HG02759 (cell line): ENCODE data around the gene PGPEP1.
"Not testable (repeated sequence)": the region's sequence is repeated elsewhere in the genome, so short reads cannot be mapped to it uniquely, and the experiment has no call there.

Experiments
- ATAC-seq: cut with Tn5 transposase; IDR thresholded peaks from one replicate; pipeline ENCODE4 v1.9.1; 2021; ENCODE audit warnings: mild to moderate bottlenecking, moderate library complexity; ENCODE audit not compliant: unreplicated experiment

Gene PGPEP1

DNA sequence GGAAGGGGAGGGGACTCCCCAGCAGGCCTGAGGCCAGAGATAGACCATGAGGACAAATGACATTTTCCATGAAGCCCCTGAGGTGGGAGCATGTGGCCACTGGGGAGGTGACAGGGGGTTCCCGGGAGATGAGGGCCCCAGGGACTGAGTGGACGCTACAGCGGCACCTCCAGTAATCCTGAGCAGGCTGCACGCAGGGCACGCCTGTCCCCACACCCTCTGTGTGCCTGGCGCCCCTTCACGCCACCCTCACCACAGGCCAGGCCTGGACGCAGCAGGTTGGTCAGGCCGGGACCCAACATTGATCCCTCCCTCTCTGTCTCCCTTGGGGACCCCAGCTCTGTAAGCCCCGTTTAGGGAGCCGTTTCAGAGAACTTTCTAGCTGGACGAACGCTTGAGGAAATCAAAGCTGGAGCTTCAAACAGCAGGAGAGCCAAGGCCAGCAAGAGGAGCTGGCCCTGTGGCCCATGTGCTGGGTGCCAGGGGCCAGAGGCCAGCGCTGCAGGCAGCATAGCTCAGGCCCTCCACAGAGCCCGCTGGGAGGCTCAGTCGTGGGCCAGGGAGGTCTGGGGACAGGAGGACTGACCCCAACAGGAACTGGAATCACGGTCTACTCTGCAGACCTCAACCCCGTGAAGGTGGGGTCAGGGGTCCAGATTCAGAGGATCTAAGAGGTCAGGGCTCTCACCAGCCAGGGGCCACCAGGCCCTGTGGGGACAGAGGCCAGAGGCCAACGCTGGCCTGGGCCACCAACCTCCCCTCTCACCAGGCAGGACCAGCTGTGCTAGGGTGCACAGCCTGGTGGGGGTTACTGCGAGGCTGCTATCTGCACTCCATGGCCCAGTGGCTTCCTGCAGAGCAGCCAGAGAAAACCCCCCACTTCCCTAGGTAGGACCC lies 32.1 kb upstream of the PGPEP1 start:
- no peak for ATAC-seq

DNA sequence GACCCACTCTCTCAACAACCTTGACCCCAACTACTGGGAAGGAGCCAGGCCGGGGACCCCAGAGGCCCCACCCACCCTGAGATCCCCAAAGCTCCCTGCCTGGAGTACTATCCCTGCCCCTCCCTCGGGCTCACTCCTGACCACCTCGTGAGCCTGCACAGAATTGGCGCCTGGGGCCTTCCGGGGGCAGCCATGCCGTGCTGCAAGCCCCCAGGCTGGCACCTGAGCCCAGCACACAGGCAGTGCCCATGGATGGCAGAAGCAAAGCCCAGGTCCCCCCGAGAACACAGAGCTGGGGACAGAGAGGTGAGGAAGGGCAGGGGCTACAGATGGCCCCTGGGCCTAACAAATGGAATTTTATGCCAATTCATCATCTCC lies 31.5 kb upstream of the PGPEP1 start:
- no peak for ATAC-seq

DNA sequence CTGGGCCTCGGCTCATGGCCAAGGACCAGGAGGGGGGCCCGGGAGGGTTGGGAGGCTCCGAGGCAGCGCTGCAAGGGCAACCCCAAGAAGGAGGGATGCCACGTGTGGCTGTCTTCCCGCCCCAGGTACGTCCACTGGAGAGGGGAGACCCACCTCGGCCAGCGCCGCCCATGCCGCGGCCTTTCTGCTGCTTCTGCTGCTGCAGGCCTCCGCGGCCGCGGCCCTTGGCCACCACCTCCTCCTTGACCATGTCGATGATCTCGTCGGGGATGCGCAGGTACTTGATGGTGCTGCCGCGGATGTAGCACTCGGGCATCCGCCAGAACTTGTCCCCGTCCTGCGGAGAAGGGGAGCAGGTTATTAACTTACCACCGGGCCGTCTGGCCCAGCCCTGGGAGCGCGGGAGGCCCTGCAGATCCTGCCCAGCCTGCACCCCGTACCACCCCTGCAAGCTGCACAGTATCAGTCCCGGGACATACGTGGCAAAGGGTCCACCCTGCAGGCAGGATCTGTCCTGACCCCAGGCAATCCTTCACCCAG lies 30.8 kb upstream of the PGPEP1 start:
- ATAC-seq = no peak

DNA sequence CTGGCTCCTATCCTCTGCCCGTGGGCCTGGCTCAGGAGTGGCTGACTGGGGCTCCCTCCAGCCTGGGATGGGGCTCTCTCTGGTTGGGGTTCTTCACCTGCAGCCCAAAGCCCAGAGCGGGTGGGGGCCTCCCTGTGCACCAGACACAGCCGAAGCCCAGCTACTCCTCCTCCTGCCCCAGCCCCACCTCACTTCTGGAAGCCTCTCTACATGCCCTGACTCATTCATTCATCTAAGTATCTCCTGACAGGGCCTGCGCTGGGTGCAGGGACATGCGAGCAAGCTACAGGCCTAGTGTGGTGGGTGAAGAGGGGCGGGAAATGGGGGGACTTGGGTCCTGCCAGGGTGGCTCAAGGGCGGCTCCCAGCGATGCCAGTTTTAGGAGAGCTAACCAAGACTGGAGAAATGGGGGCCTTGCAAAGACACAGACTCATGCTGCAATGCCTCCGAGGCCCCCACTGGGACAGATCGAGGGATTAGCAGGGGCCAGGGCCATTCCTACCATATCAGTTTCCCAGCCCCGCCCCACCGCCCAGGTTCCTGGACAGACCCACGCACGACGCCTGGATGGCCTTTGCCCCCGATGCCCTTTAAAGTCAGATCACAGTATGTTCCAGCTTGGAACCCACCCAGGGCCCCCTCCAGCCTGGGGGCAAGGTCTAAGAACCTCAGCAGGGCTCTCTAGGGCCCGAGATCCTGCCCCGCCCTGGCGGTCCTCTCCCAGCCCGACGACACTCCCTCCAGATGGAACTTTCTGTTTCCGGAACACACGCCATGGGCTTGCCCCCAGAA lies 30.1 kb upstream of the PGPEP1 start:
- no peak for ATAC-seq

DNA sequence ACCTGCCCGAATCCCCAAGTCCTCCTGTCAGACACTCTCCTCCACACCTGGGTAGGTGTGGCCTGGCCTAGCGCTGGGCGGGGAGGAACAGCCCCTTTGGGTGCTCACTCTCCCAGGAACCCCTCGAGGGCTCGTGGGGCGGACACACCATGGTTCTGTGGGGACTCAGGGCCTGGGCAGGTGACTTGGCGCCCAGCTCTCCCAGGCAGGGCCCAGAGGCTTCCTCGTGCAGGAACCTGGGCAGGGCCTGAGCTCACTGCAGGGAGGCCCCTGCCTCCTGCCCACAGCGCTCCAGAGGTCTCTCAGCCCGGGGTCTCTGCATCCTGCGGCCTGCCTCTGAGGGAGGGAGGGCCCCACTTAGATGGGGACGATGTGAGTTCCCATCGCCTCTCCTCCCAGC lies 29.4 kb upstream of the PGPEP1 start:
- ATAC-seq = no peak

DNA sequence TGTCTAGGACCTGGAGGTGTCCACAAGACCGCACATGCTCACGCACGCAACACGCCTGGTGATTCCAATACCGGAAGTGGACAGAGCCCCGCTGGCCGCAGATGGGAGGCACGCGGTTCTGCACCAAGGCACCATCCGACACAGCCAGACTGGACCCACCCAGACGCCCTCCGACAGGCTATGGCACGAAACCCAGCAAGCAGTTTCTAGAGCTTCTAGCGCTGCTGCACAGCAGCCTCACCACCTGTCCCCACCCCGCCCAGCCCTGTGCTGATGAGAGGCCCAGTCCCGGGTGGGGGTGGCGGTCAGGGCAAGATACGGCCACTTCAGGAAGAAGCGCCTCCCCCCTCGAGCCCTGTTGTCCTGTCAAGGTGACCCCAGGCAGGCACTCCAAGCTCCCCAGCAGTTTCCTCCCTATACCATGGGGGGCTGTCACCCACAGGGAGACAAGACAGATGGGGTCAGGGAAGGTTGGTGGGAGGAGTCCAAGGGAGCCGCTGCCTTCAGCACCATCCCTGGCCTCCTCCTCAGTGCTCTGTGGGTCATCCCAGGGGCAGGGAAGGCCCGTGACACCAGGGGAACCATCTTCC lies 28.8 kb upstream of the PGPEP1 start:
- no peak for ATAC-seq

DNA sequence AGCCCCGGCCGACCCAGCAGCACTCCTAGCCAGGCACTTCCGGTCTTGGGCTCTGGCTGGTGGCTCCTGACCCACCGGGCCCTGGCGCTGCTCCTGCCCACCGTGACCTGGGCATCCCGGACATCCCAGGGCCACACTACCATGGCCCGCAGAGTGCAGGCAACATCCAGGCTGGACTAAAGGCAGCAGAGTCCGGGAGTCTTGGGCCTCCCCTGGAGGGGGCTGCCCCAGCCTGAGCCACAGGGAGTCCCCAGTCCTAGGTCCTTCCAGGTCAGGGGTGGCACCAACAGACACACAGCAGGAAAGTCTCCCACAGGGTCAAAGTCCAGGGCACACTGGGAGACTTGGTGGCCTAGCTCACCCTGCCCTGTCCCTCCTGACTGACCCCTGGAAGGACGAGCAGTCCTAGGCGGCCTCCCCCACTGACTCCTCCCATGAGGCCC lies 28.3 kb upstream of the PGPEP1 start:
- no peak for ATAC-seq

DNA sequence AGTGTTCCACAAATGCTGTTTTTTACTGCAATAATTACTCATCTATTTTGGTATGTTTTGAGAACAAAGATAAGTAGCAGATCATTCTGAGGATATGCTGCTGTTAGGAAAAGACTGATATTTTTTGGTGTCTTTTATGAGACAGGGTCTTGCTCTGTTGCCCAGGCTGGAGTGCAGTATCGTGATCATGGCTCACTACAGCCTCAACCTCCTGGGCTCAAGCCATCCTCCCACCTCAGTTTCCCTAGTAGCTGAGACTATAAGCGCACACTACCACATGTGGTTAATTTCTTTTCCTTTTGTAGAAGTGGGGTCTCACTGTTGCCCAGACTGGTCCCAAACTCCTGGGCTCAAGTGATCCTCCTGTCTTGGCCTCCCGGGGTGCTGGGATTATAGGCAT lies 27.0 kb upstream of the PGPEP1 start:
- no peak for ATAC-seq

DNA sequence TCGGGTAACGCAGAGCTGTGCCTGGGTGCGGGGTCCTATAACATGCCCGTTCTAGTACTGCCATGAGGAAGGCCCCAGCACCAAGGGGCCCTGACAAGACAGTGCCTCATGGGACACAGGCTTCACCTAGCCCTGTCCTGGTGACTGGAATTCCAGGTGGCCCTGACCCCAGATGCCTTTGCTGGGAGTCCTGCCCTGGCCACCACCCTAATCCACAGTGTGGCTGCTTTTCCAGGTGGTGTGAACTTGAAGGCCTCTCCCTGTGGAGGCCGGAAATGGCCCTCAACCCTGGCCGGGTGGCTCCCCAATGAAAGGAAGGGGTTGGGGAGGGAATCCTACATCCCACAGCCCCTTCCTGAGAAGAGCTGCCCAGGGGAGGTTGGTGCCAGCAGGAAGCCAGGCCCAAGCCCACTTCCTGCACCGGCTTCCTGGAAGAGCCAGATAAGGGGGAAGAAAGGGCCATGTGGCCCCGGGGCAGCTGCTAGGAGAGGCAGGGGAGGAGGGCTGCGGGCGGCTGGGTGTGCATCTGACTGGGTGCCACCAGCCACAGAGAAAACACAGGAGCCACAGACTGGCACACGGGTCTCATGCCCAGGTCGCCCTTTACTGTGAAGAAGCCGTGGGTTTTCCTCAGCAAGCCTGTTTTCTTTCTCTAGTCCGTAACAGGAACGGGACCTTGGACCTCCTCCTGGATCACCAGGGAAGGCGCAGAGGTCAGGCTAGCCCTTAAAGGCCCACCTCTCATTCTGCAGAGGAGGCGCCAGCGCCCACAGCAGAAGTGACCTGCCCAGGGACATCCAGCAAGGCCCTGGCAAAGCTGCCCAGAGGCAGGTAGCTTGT lies 22.2 kb upstream of the PGPEP1 start:
- ATAC-seq = no peak

DNA sequence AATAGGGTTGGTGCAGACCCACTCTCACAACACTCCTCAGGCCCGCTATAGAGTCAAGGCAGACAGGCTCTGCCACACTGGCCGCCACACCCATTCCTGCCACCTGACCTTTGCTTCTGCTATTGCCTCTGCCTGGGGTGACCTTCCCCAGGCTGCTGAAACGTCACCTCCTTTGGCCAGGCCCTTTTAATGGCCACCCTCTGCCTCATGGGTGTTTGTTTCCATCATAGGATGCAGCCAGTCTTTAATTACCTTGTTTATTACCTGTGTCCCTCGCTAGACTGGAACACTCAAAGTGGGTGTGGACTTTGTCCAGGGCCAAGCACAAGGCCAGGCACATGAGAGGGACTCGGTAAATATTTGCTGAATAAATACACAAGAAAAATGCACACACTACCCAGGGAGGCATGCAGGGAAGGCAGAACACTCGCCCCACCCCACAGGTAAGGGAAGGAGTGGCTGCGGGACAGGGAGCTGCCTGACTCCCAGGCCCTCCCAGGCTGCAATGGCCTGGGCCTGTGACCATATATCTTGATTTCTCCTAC lies 20.7 kb upstream of the PGPEP1 start:
- no peak for ATAC-seq

DNA sequence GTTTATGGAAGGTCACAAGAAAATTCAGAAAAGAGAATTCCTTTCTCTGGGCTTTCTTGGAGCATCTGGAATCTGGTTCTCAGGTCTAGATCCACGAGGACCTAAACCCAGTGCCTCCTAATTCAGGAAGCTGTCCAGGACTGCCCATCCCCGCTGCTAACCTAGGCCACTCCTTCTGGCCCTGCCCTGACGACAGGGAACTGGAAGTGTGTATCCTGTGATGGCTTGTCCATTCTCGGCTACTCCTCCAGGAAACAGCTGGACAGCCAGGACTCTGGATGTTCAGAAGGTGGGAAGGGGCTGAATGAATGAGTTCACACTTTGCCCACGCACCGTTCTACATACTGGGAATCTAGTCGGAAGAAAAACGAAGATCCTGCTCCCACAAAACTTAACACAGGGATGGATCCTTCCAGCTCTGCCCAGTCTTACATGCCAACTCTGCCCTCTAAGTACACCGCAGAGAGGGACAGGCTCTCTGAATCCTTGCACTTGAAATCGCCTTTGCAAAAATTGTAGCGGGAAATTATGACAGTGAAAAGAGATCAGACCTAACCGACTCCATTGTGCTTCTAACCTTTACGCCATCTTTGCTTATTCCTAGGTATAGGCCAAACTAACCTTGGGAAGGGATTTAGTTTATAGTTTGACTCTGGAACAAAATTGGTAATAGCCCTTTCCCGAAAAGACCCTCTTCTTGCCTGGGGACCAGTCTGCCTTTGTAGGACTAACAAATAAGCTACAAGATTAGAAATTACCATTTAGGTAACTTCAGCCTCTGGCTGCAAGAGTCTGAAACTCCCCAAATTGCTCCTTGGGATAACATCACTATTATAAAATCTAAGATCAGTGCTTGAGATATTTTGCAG lies 19.3 kb upstream of the PGPEP1 start:
- no peak for ATAC-seq

DNA sequence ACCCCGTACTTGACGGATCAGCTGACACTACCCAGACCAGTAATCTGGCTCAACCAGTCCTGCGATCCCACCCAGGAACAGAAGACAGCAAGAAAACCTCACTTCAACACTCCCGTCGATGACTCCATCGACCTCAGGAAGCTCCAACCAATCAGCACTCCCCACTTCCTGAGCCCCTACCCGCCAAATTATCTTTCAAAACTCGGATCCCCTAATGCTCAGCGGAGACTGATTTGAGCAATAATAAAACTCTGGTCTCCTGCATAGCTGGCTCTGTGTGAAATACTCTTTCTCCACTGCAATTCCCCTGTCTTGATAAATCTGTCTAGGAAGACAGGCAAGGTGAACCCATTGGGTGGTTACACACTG lies 18.7 kb upstream of the PGPEP1 start:
- no peak for ATAC-seq

DNA sequence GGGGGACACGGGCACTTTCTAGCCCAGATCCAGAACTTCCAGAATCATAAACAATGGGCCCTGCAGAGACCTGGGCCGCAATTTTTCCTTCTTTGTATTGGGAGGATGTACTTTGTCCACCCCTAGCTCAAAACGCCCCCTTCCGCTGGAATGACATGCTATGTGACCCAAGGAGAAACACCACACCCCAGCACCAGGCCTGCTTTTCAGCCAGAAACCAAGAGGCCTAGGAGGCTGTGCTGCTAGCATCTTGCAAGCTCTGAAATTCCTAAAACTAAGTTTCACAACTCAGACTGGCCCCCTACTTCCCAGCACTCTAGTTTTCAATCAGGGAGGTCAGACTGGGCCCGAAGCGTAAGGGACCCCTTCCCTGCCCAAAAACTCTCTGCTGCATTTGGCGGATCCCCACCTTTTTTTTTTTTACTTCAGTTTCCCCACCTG lies 18.1 kb upstream of the PGPEP1 start:
- ATAC-seq = no peak

DNA sequence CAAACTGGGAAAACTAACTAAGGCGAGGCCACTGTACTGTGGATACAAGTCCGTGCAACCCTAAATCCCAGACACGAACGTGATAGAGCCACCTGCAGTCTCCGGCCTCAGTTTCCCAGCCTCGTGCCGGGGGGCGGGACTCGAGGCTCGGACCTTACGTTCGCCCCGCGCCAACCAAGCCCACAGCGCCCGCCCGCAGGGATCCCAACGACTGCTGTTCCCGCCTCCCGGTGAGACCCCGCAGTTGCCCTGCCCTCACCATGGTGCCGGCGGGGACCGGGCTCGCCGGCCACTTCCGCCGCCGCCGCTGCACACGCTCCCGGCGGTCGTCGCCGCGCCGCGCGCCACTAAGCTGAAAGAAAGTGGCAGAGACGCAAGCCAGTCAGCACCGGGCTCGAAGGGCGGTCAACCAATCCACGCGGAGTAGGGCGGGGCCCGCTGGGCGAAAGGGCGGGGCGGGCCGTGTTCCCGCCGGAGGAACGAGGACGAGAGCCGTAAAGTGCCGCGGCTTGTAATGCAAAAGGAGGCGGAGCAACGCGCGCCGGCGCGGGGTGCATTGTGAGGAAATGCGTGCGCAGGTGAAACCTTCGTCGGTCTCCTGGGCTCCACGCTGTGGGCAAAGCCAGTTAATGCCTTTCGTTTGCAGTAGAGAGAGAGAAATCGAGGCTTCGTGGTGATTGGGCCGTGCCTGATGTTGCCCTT lies 17.5 kb upstream of the PGPEP1 start, which contains the start of gene LSM4:
Gene LSM4, minus strand, starts transcription at position 318 of the 702 bp plus-strand sequence. Its CDS starts 56 bp downstream, at position 262.
- peak; percentile 92 for ATAC-seq

DNA sequence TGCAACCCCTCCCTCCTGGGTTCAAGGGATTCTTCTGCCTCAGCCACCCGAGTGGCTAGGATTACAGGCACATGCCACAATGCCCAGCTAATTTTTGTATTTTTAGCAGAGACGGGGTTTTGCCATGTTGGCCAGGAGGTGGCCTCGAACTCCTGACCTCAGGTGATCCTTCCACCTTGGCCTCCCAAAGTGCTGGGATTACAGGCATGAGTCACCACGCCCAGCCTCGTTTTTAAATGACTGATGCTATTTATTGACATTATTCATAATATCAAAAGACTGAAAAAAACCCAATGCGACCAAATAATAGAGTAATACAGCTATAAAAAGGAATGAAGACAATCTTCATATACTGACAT lies 16.0 kb upstream of the PGPEP1 start:
- ATAC-seq = not testable (repeated sequence)

DNA sequence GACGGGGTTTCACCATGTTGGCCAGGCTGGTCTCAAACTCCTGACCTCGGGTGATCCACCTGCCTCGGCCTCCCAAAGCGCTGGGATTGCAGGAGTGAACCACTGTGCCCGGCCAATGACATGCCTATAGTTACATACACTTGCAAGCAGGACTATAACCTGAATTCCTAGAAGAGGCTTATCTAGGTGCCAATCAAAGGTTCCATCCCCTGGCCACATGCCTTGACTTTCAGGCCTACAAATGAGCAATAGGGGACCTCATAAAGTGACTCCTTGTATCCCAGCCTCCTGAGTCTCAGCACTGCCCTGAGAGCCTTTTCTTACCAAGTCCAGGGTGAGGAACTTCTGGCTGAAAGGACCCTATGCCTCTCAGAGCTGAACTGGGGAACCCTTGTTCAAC lies 13.6 kb upstream of the PGPEP1 start:
- ATAC-seq = no peak

DNA sequence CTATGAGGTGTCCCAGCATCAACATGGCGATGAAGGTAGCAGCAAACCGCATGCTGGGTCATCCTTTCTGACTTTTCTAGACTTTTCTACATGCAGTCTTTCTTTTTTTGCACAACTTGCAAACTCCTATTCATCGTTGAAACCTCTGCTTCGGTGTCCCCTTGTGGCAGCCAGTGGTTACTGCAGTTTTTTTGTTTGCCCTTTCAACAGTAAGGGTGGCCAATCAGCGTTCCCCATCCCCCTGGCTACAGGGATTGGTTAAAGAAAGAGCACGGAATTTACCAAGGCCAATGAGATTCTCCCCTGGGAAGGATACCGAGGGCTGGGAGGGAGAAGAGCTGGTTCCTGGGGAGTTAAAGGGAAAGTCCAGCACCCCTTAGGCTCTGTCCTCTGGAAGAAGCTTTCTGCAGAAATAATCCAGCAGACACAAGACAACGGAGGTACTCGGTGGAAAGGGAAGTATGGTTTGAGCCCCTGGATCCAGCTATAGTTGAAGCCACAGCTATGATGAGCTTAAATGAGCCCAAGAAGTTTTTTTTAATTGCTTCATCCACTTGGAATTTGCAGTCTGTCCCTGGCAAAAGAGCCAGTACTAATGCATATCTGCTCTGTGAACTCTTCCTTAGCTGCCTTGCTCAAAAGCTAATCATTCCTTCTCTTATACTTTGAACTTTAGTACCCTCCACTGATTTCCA lies 11.9 kb upstream of the PGPEP1 start:
- peak; percentile 85 for ATAC-seq

DNA sequence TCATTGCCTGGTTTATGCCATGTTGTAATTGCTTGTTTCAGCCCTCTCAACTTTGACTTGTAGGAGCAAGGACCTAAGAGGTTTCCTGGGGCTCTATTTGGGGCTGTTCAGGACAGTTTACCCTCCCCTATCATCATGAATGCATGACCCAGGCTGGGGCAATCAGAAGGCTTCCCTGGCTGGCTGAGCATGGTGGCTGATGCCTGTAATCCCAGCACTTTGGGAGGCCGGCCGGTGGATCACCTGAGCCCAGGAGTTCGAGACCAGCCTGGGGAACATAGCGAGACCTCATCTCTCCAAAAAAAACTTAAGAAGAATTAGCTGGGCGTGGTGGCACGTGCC lies 11.4 kb upstream of the PGPEP1 start:
- ATAC-seq = no peak
